Measurements from ENCODE around the gene UTP15. TPM values are rescaled to one million over a fixed set of nuclear protein-coding genes. Genes with fewer than 3 reads are reported as not detected.

The UTP15 gene
- total RNA-seq, result 39.7 TPM

GRCh38 chr5:73565139-73565968 is at the start of gene UTP15, which contains the start of gene ANKRA2:
UTP15 (plus strand) TSS chr5:73565743; CDS start chr5:73567345, 1,602 bp downstream.
ANKRA2 (minus strand) TSS chr5:73565639; CDS start chr5:73562881, 2,758 bp downstream.

GRCh38 chr5:73625944-73626811 is 60.6 kb downstream of the UTP15 start, which contains the start of gene ARHGEF28:
ARHGEF28 (plus strand) TSS chr5:73626196; CDS start chr5:73684852, 58,656 bp downstream.

Other genes starting within 250 kb of the UTP15 start
- gene FOXD1, start 117.0 kb upstream of the UTP15 start, total RNA-seq, result 3.8 TPM
- gene BTF3, start 67.3 kb upstream of the UTP15 start, total RNA-seq, result 293 TPM
- gene ANKRA2, start 104 bp upstream of the UTP15 start, total RNA-seq, result 61.4 TPM
- 30.0 TPM for gene ARHGEF28, start 60.5 kb downstream of the UTP15 start, total RNA-seq